Upper lobe of left lung (tissue), 6 donors: ENCODE data around the gene OXNAD1. TPM values are rescaled to one million over a fixed set of nuclear protein-coding genes. Genes with fewer than 3 reads are reported as not detected.

Experiments
- ATAC-seq, 2 donors: fragments of 200-7000 bp; cut with Tn5 transposase; one replicate each; pipeline ENCODE4 v1.9.1; 2022; ENCODE audit warnings: mild to moderate bottlenecking in 2 of 2, moderate library complexity in 2 of 2; ENCODE audit not compliant: low FRiP score in 2 of 2
- DNase-seq, 2 donors: peaks; one replicate each; pipeline ENCODE4 v3.0.0-alpha.2; 2019 to 2020
- H3K27ac ChIP-seq, 4 donors: fragments of 200-600 bp; sonication (generic); one replicate each; pipeline ENCODE4 v1.5.1; 2016 to 2019
- H3K27me3 ChIP-seq, 4 donors: fragments of 200-600 bp; sonication (generic); one replicate each; pipeline ENCODE4 v1.5.1; 2017 to 2019
- H3K36me3 ChIP-seq, 4 donors: fragments of 200-600 bp; sonication (generic); one replicate each; pipeline ENCODE4 v1.5.1; 2016 to 2019
- H3K4me1 ChIP-seq, 4 donors: fragments of 200-600 bp; sonication (generic); one replicate each; pipeline ENCODE4 v1.5.1; 2018 to 2019
- H3K4me3 ChIP-seq, 4 donors: fragments of 200-600 bp; sonication (generic); one replicate each; pipeline ENCODE4 v1.5.1; 2017 to 2019; ENCODE audit warnings: mild to moderate bottlenecking in 2 of 4, moderate library complexity in 1 of 4
- H3K9me3 ChIP-seq, 4 donors: fragments of 200-600 bp; sonication (generic); one replicate each; pipeline ENCODE4 v1.5.1; 2018 to 2019
- CTCF ChIP-seq, 6 experiments: fragments of 450-650 bp in 4 of 6; fragments of 200-600 bp in 2 of 6; sonication (generic) in 2 of 6; IDR thresholded peaks; one replicate each; pipeline ENCODE4 v1.5.1; 2016 to 2019; ENCODE audit warnings: antibody characterized with exemption in 6 of 6
- EP300 ChIP-seq, 4 donors: sonication (generic); formaldehyde crosslinking; IDR thresholded peaks; one replicate each; pipeline ENCODE4 v1.5.1; 2017; ENCODE audit warnings: antibody characterized with exemption in 4 of 4, control low read depth in 2 of 4
- POLR2A ChIP-seq, 4 donors: fragments of 450-650 bp; IDR thresholded peaks; one replicate each; pipeline ENCODE4 v1.5.1; 2016 to 2017; ENCODE audit warnings: antibody characterized with exemption in 4 of 4, mild to moderate bottlenecking in 2 of 4
- POLR2AphosphoS5 ChIP-seq, 2 donors: sonication (generic); formaldehyde crosslinking; IDR thresholded peaks; one replicate each; pipeline ENCODE4 v1.5.1; 2017; ENCODE audit warnings: antibody characterized with exemption in 2 of 2
- WGBS, 2 donors: methylation state at CpG; one replicate each; pipeline ENCODE4 v1.1.5; 2017 to 2018; 5-methylcytosine and 5-hydroxymethylcytosine counted together
- total RNA-seq, 6 donors: library from RNA; depleted of rRNA in 4 of 6; stranded (reverse); fragments of >200 nt in 4 of 6; gene quantifications; one replicate each; pipeline versions ENCODE4 v1.1.0 to v1.2.1, GENCODE V29; 2016 to 2021
- donor health status: DM: no; HTN: no; CAD: no; lungs with moderate emphysema.
- donor health status: DM: no; HTN: yes; CAD: no; lungs with severe emphysema.

OXNAD1 gene
- total RNA-seq, 6 donors from 2014 or later: 7.2 to 20.9 (median 11.0) TPM

- H3K27ac ChIP-seq: no peak overlapping the region
- no peak for DNase-seq
Measured at GRCh38 chr3:16329826-16330129, 64.8 kb downstream of the OXNAD1 start.

GRCh38 chr3:16330351-16330750 lies 65.3 kb downstream of the OXNAD1 start:
- TF ChIP-seq POLR2AphosphoS5 (IDR thresholded peaks at IDR 0.05) (no peak), POLR2A (IDR thresholded peaks at IDR 0.05) (no peak), EP300 (IDR thresholded peaks at IDR 0.05) (no peak), CTCF (IDR thresholded peaks at IDR 0.05) (no peak)
- Histone ChIP-seq H3K4me3 (no peak overlapping the region), H3K27ac (no peak overlapping the region), H3K27me3 (no peaks in the 10 kb centered on the region), H3K4me1 (peaks cover 0 to 14% (median 0%) of the 10 kb centered on the region in 4 donors), H3K36me3 (peaks cover 0 to 23% (median 11%) of the 10 kb centered on the region in 4 donors), H3K9me3 (peaks cover 0 to 4% (median 1%) of the 10 kb centered on the region in 4 donors)
- WGBS, 2 donors: 78 to 85% methylated on average over 4 of the region's 4 CpGs
- ATAC-seq: no peak
- DNase-seq: no peak

More at GRCh38 chr3:16329826-16330129, 64.8 kb downstream of the OXNAD1 start:
- Histone ChIP-seq H3K36me3 (peaks cover 0 to 25% (median 13%) of the 10 kb centered on the region in 4 donors), H3K4me1 (peaks cover 0 to 14% (median 0%) of the 10 kb centered on the region in 4 donors), H3K9me3 (peaks cover 0 to 4% (median 1%) of the 10 kb centered on the region in 4 donors), H3K4me3 (no peak overlapping the region), H3K27me3 (no peaks in the 10 kb centered on the region)
- no peak for ATAC-seq
- WGBS, 2 donors: 73 to 86% methylated on average over 8 to 9 of the region's 9 CpGs
- TF ChIP-seq CTCF (IDR thresholded peaks at IDR 0.05) (no peak), EP300 (IDR thresholded peaks at IDR 0.05) (no peak), POLR2AphosphoS5 (IDR thresholded peaks at IDR 0.05) (no peak), POLR2A (IDR thresholded peaks at IDR 0.05) (no peak)

GRCh38 chr3:16331319-16331883 lies 66.4 kb downstream of the OXNAD1 start:
- H3K9me3 ChIP-seq: peaks cover 0 to 4% (median 1%) of the 10 kb centered on the region in 4 donors
- H3K4me3 ChIP-seq: no peak overlapping the region
- peaks cover 0 to 18% (median 7%) of the 10 kb centered on the region in 4 donors for H3K36me3 ChIP-seq
- 95 to 99% methylated on average over 3 of the region's 3 CpGs for WGBS, 2 donors
- ATAC-seq: no peak
- H3K27me3 ChIP-seq: no peaks in the 10 kb centered on the region
- H3K4me1 ChIP-seq: peaks cover 0 to 14% (median 1%) of the 10 kb centered on the region in 4 donors
- H3K27ac ChIP-seq: no peak overlapping the region
- DNase-seq: no peak
- TF ChIP-seq CTCF (IDR thresholded peaks at IDR 0.05): no peak
- TF ChIP-seq POLR2AphosphoS5 (IDR thresholded peaks at IDR 0.05): no peak
- TF ChIP-seq EP300 (IDR thresholded peaks at IDR 0.05): no peak
- TF ChIP-seq POLR2A (IDR thresholded peaks at IDR 0.05): no peak

- WGBS, 2 donors: 80 to 89% methylated on average over 1 of the region's 1 CpG
- H3K4me3 ChIP-seq: no peak overlapping the region
- no peak for ATAC-seq
- H3K4me1 ChIP-seq: peaks cover 1 to 18% (median 4%) of the 10 kb centered on the region in 4 donors
- H3K36me3 ChIP-seq: peaks cover 0 to 11% (median 2%) of the 10 kb centered on the region in 4 donors
- H3K27ac ChIP-seq: no peak overlapping the region
- no peak for TF ChIP-seq CTCF (IDR thresholded peaks at IDR 0.05)
- peak in 1 of 4 donors; percentile 55 for TF ChIP-seq EP300 (IDR thresholded peaks at IDR 0.05)
- peaks cover 0 to 4% (median 1%) of the 10 kb centered on the region in 4 donors for H3K9me3 ChIP-seq
- DNase-seq: no peak
- H3K27me3 ChIP-seq: no peaks in the 10 kb centered on the region
Measured at GRCh38 chr3:16332904-16333426, 68.0 kb downstream of the OXNAD1 start.

GRCh38 chr3:16334909-16335308 lies 69.9 kb downstream of the OXNAD1 start:
- H3K27ac ChIP-seq: no peak overlapping the region
- no peak overlapping the region for H3K4me3 ChIP-seq
- WGBS, 2 donors: 67 to 79% methylated on average over 4 of the region's 4 CpGs
- H3K36me3 ChIP-seq: peaks cover 0 to 11% (median 2%) of the 10 kb centered on the region in 4 donors
- peaks cover 5 to 31% (median 18%) of the 10 kb centered on the region in 4 donors for H3K4me1 ChIP-seq
- ATAC-seq: no peak
- H3K9me3 ChIP-seq: peaks cover 0 to 4% (median 1%) of the 10 kb centered on the region in 4 donors
- no peaks in the 10 kb centered on the region for H3K27me3 ChIP-seq
- no peak for DNase-seq
- TF ChIP-seq POLR2AphosphoS5 (IDR thresholded peaks at IDR 0.05) (no peak), EP300 (IDR thresholded peaks at IDR 0.05) (no peak), CTCF (IDR thresholded peaks at IDR 0.05) (no peak), POLR2A (IDR thresholded peaks at IDR 0.05) (no peak)
